ENCODE measurements around the gene PHLDB2. TPM values are rescaled to one million over a fixed set of nuclear protein-coding genes. Genes with fewer than 3 reads are reported as not detected.
A peak's percentile ranks its signal among the peaks of the same experiment; 100 is the strongest.

PHLDB2 gene
- polyA plus RNA-seq, 1 experiment = 15.9 TPM

DNA sequence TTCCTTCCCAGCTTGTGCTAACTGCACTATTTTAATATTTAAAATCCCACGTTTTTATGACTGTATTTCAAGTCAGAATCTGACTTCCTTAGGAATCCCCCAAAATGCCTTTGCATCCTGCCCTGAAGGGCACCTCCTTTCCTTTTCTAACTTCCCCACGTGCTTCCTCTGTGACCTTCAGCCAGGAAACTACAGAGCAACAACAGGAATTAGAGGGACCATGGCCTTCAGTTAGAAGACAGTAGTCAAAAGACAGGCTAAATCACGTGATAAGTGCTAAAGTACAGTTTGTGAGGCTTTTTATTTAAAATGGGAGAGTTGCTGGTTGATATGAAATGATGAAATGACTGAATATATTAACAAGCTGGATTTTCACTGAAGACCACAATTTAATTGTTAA is 108.0 kb downstream of the PHLDB2 start:
- DNase-seq (ENCODE audit: low read depth, low spot score) = no peak
- ChIA-PET CTCF (interaction anchor here (0.7 to 12.9 kb wide), 30 partner anchors 9 to 724 kb away, joined by 3 to 276 read pairs (median 8); partner anchors contain the start of genes ABHD10 and PHLDB2), POLR2A (interaction anchor here (0.6 to 1.1 kb wide), 2 partner anchors 12 to 251 kb away, joined by 3 to 4 read pairs; partner anchors contain the start of gene ABHD10)

DNA sequence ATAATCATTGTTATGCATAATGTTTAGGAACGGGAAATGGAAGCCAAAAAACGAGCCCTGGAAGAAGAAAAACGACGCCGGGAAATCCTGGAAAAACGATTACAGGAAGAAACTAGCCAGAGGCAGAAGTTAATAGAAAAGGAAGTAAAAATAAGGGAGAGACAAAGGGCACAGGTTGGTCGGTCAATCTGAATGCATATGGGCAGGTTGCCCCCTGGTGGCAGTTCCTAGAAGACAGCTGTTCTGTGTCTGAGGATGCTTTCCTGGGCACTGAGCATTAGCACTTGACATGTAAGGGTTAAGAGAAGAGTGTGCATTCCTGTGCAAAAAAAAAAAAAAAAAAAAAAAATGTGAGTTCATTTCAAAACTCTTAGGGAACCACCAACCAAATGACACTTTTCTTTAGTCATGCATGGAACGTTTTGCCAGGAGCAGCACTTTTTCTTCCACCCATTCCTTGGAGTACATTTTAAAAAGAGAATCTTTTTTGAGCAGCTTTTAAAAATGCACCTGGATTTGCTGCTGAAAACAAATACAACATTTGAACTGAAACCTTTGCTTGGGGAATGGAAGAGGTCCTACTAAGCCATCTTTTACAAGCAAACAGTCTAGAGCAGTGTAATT is 108.7 kb downstream of the PHLDB2 start:
- no peaks in the 10 kb centered on the region for H3K27me3 ChIP-seq (ENCODE audit: control insufficient read depth, insufficient read depth, low read length)
- no peak overlapping the region for H3K27ac ChIP-seq (ENCODE audit: low read depth, low read length)
- H3K4me3 ChIP-seq (ENCODE audit: low read depth, low read length) = no peak overlapping the region
- no peaks in the 10 kb centered on the region for H3K9me3 ChIP-seq (ENCODE audit: control insufficient read depth, insufficient read depth, low read length)
- peak; percentile 59 for DNase-seq (ENCODE audit: low read depth, low spot score)
- TF ChIP-seq, protein P1, sequence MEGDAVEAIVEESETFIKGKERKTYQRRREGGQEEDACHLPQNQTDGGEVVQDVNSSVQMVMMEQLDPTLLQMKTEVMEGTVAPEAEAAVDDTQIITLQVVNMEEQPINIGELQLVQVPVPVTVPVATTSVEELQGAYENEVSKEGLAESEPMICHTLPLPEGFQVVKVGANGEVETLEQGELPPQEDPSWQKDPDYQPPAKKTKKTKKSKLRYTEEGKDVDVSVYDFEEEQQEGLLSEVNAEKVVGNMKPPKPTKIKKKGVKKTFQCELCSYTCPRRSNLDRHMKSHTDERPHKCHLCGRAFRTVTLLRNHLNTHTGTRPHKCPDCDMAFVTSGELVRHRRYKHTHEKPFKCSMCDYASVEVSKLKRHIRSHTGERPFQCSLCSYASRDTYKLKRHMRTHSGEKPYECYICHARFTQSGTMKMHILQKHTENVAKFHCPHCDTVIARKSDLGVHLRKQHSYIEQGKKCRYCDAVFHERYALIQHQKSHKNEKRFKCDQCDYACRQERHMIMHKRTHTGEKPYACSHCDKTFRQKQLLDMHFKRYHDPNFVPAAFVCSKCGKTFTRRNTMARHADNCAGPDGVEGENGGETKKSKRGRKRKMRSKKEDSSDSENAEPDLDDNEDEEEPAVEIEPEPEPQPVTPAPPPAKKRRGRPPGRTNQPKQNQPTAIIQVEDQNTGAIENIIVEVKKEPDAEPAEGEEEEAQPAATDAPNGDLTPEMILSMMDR (IDR thresholded peaks at IDR 0.05; ENCODE audit: low read depth, low read length) = peak; percentile 92
- ChIA-PET POLR2A (interaction anchor here (1.1 kb wide), 1 partner anchor 11 kb away, joined by 4 read pairs; the partner anchor contains the start of gene ABHD10), CTCF (interaction anchor here (0.6 to 12.9 kb wide), 43 partner anchors 10 to 724 kb away, joined by 3 to 276 read pairs (median 7); partner anchors contain the start of genes ABHD10, PHLDB2 and ZBED2)

More for the DNA sequence above, 108.0 kb downstream of the PHLDB2 start:
- no peak overlapping the region for H3K4me3 ChIP-seq (ENCODE audit: low read depth, low read length)
- no peak overlapping the region for H3K27ac ChIP-seq (ENCODE audit: low read depth, low read length)
- H3K27me3 ChIP-seq (ENCODE audit: control insufficient read depth, insufficient read depth, low read length) = no peaks in the 10 kb centered on the region
- TF ChIP-seq, protein P1 (IDR thresholded peaks at IDR 0.05; ENCODE audit: low read depth, low read length) = no peak
- no peaks in the 10 kb centered on the region for H3K9me3 ChIP-seq (ENCODE audit: control insufficient read depth, insufficient read depth, low read length)

DNA sequence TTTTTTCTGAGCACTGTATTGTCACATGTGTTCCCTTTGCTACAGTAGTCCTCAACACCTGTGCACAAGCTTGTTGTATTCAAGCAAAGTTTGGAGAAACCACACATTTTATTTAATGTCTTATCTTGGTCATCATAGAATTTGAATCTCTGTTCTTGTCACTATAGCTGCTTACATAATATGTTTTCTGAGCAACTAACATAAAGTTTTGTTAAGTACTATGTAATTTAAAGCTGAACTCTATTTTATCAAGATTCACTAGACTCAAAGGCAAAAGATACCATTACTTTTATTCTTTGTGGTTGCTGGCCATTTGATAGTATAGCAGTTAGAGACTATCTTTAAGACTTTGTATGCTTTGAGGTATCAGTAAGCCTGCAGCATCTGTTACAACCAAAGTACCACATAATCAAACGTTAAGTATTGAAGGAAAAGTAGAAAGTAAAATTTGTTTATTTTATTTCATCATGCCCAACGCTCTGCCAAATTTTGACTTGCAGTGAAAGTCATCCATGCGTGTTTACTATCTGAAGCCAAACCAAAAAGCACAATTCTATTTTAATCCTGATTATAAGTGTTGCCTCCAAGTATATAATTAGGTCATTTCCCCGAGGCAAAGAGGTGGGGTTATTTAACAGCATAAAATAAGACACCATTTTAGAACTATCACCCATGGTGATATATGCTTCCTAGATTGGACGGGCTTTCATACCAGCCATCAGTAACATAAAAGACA is 109.4 kb downstream of the PHLDB2 start:
- ChIA-PET CTCF (interaction anchor here (0.7 to 12.9 kb wide), 36 partner anchors 10 to 474 kb away, joined by 3 to 276 read pairs (median 8); partner anchors contain the start of genes ABHD10, PHLDB2 and ZBED2), POLR2A (interaction anchor here (1.1 kb wide), 1 partner anchor 10 kb away, joined by 4 read pairs; the partner anchor contains the start of gene ABHD10)
- Histone ChIP-seq H3K27me3 (ENCODE audit: control insufficient read depth, insufficient read depth, low read length) (no peaks in the 10 kb centered on the region), H3K4me3 (ENCODE audit: low read depth, low read length) (no peak overlapping the region), H3K9me3 (ENCODE audit: control insufficient read depth, insufficient read depth, low read length) (no peaks in the 10 kb centered on the region), H3K27ac (ENCODE audit: low read depth, low read length) (no peak overlapping the region)
- DNase-seq (ENCODE audit: low read depth, low spot score) = no peak
- TF ChIP-seq, protein P1 (IDR thresholded peaks at IDR 0.05; ENCODE audit: low read depth, low read length) = no peak

DNA sequence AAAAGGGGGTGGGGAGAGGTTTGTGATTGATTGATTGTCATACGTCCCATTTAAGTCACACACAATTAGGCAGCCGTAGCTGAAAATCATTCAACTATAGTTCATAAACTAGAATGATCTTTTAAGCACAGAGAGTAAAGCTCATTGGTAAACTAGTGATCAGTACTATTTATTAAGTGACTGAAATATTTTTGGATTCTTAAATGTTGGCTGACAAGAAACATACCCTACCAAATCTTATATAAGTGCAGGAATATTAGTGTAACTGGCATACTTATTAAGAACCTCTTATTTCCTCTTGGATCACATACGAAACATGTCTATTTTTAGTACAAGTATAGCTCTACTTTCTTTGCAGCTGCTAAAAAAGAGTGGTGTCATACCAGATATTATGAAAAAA is 111.3 kb downstream of the PHLDB2 start:
- Histone ChIP-seq H3K27ac (ENCODE audit: low read depth, low read length) (no peak overlapping the region), H3K9me3 (ENCODE audit: control insufficient read depth, insufficient read depth, low read length) (no peaks in the 10 kb centered on the region), H3K27me3 (ENCODE audit: control insufficient read depth, insufficient read depth, low read length) (no peaks in the 10 kb centered on the region), H3K4me3 (ENCODE audit: low read depth, low read length) (no peak overlapping the region)
- ChIA-PET CTCF (interaction anchor here (0.6 to 12.9 kb wide), 5 partner anchors 19 to 252 kb away, joined by 3 to 276 read pairs (median 7); no protein-coding TSS in a partner anchor), POLR2A (no interaction called here)
- DNase-seq (ENCODE audit: low read depth, low spot score) = no peak
- TF ChIP-seq, protein P1 (IDR thresholded peaks at IDR 0.05; ENCODE audit: low read depth, low read length) = no peak
